Measurements from ENCODE around the gene SLC8A2.
"Not testable (repeated sequence)": the region's sequence is repeated elsewhere in the genome, so short reads cannot be mapped to it uniquely, and the experiment has no call there.

Gene SLC8A2

GRCh38 chr19:47428177-47428894, 43.4 kb downstream of the SLC8A2 start:
- peak; percentile 67 for DNase-seq

- DNase-seq = peak; percentile 52
Measured at GRCh38 chr19:47427241-47428176, 44.2 kb downstream of the SLC8A2 start.

- no peak for DNase-seq
Measured at GRCh38 chr19:47423203-47423882, 48.4 kb downstream of the SLC8A2 start.

GRCh38 chr19:47422417-47423163, 49.1 kb downstream of the SLC8A2 start:
- no peak for DNase-seq

GRCh38 chr19:47421844-47422395, 49.8 kb downstream of the SLC8A2 start:
- DNase-seq = no peak

GRCh38 chr19:47421244-47421786, 50.4 kb downstream of the SLC8A2 start:
- DNase-seq = no peak

GRCh38 chr19:47419789-47420188, 51.9 kb downstream of the SLC8A2 start:
- no peak for DNase-seq

- DNase-seq = no peak
Measured at GRCh38 chr19:47419030-47419783, 52.5 kb downstream of the SLC8A2 start, which contains the start of gene MEIS3. MEIS3 (minus strand) TSS chr19:47419527; CDS start chr19:47419081, 446 bp downstream.

GRCh38 chr19:47418692-47419029, 53.0 kb downstream of the SLC8A2 start:
- DNase-seq = no peak

- DNase-seq = no peak
Measured at GRCh38 chr19:47417746-47418691, 53.7 kb downstream of the SLC8A2 start.

- no peak for DNase-seq
Measured at GRCh38 chr19:47417107-47417745, 54.5 kb downstream of the SLC8A2 start.

- DNase-seq = no peak
Measured at GRCh38 chr19:47416643-47416985, 55.1 kb downstream of the SLC8A2 start.

GRCh38 chr19:47415953-47416642, 55.6 kb downstream of the SLC8A2 start:
- DNase-seq = no peak

GRCh38 chr19:47414469-47414868, 57.2 kb downstream of the SLC8A2 start:
- no peak for DNase-seq

- no peak for DNase-seq
Measured at GRCh38 chr19:47413941-47414340, 57.8 kb downstream of the SLC8A2 start.

- not testable (repeated sequence) for DNase-seq
Measured at GRCh38 chr19:47411696-47412095, 60.0 kb downstream of the SLC8A2 start.

- DNase-seq = no peak
Measured at GRCh38 chr19:47411101-47411500, 60.6 kb downstream of the SLC8A2 start.

GRCh38 chr19:47408156-47408938, 63.3 kb downstream of the SLC8A2 start:
- DNase-seq = no peak

Data from activated CD4-positive, alpha-beta T cell treated with anti-CD3 and anti-CD28 coated beads for 1 hour (primary cell).